Effector memory CD4-positive, alpha-beta T cell (primary cell): ENCODE data around the gene DCAF12L2.
"Not testable (repeated sequence)": the region's sequence is repeated elsewhere in the genome, so short reads cannot be mapped to it uniquely, and the experiment has no call there.

Experiments
- DNase-seq, 3 donors: peaks; one replicate each; pipeline ENCODE4 v3.0.0-alpha.2; 2020
- H3K27ac ChIP-seq: 2 replicates; pipeline ENCODE4 v1.7.0; 2013; ENCODE audit warnings: mild to moderate bottlenecking, low read length, moderate library complexity; ENCODE audit not compliant: insufficient read depth, poor library complexity, severe bottlenecking
- H3K27me3 ChIP-seq: replicated peaks from 2 replicates; pipeline ENCODE4 v1.7.0; 2013; ENCODE audit warnings: mild to moderate bottlenecking, low read length; ENCODE audit not compliant: insufficient read depth, control insufficient read depth, poor library complexity, severe bottlenecking
- H3K36me3 ChIP-seq: 2 replicates; pipeline ENCODE4 v1.7.0; 2013; ENCODE audit warnings: mild to moderate bottlenecking, low read length, moderate library complexity; ENCODE audit not compliant: control insufficient read depth, insufficient read depth
- H3K4me1 ChIP-seq: 2 replicates; pipeline ENCODE4 v1.7.0; 2013; ENCODE audit warnings: low read length, mild to moderate bottlenecking; ENCODE audit not compliant: control insufficient read depth, insufficient read depth, poor library complexity, severe bottlenecking
- H3K4me3 ChIP-seq: 2 replicates; pipeline ENCODE4 v1.7.0; 2013; ENCODE audit warnings: low read length, low read depth, mild to moderate bottlenecking; ENCODE audit not compliant: insufficient read depth, poor library complexity, severe bottlenecking
- H3K9me3 ChIP-seq: 2 replicates; pipeline ENCODE4 v1.7.0; 2013; ENCODE audit warnings: mild to moderate bottlenecking, low read length, moderate library complexity; ENCODE audit not compliant: control insufficient read depth
- total RNA-seq, 3 donors: gene quantifications; one replicate each; lab custom pipeline; 2026; lab: John Stamatoyannopoulos, UW

Gene DCAF12L2
- 0 reads per million in 3 donors for total RNA-seq

DNA sequence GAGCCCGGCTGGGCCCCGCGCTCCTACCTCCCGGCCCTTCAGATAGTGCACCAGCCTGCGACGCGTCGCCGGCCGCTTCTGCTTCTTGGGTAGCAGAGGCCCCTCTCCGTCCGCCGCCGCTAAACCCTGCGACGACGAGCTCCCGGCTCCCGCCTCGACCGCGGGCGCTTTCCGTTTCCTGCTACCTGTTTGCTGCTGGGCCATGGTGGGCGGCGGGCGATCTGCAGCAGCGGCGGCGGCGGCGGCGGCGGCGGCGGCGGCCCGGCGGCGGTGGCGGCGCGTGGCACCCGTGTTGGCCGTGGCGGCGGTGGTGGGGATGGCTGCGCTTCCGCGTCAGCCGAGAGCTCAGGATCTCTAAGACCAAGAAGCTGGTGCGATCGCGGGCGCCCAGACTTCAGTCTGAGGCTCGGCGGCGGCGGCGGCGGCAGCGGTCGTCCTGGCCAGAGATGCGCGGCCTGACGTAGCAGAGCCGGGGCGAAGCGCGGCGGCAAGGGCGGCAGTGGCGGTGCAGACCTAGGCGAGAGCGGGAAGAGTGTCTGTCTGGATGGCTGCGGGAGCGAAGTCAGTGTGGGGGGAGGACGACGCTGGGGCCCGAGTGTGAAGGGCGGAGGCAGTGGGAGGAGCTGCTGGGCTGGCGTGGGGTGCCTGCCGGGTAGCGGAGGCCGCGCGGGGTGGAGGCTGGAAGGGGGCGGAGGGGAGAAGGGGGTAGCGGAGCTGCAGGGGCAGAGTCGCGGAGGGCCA is at the start of gene DCAF12L2:
Gene DCAF12L2, minus strand, starts transcription at position 569 of the 741 bp plus-strand sequence. Its CDS starts 365 bp downstream, at position 204.
- Histone ChIP-seq H3K4me1 (no peaks in the 10 kb centered on the region), H3K27me3 (no peaks in the 10 kb centered on the region), H3K27ac (no peak within 1 kb of the TSS), H3K9me3 (no peaks in the 10 kb centered on the region), H3K4me3 (no peak within 1 kb of the TSS), H3K36me3 (no peaks in the 10 kb centered on the region)
- no peak for DNase-seq

DNA sequence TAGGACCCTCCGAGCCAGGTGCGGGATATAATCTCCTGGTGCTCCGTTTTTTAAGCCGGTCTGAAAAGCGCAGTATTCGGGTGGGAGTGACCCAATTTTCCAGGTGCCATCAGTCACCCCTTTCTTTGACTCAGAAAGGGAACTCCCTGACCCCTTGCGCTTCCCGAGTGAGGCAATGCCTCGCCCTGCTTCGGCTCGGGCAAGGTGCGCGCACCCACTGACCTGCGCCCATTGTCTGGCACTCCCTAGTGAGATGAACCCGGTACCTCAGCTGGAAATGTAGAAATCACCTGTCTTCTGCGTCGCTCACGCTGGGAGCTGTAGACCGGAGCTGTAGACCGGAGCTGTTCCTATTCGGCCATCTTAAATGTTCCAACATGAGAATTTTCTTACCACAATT is 24.8 kb upstream of the DCAF12L2 start:
- H3K27ac ChIP-seq, DNase-seq: not testable (repeated sequence)

DNA sequence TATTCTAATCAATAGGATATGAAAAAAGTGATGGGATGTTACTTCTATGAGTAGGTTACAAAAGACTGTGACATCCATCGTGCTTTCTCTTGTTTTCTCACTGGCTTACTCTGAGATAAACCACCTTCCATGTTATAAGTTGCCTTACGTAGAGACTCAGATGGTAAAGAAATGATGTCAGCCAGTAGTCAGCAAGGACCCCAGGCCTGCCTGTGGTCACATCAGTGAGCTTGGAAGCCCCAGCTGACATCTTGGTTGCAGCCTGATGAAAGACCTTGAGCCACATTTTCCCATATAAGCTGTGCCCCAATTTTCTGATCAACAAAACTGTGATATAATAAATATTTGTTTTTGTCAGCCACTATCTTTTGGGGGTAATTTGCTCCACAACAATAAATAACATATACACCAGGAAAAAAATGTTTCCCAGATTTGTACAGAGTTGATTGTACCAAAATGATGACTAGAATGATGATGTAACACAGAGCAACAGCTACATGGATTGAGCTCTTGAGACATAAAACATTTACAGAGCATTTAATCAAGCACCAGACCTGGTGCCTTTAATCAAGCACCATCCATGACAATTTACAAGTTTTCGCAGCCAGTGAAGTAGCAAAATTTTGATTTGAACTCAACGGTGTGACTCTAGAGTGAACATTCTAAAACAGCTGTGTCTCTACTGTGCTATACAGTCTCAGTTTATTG is 11.2 kb upstream of the DCAF12L2 start:
- H3K27me3 ChIP-seq: no peaks in the 10 kb centered on the region
- H3K4me3 ChIP-seq: no peak overlapping the region
- DNase-seq: no peak
- H3K9me3 ChIP-seq: no peaks in the 10 kb centered on the region
- no peaks in the 10 kb centered on the region for H3K36me3 ChIP-seq
- H3K27ac ChIP-seq: no peak overlapping the region
- H3K4me1 ChIP-seq: no peaks in the 10 kb centered on the region

More for the DNA sequence above, 24.8 kb upstream of the DCAF12L2 start:
- H3K4me1 ChIP-seq, H3K4me3 ChIP-seq, H3K9me3 ChIP-seq, H3K27me3 ChIP-seq, H3K36me3 ChIP-seq: not testable (repeated sequence)

DNA sequence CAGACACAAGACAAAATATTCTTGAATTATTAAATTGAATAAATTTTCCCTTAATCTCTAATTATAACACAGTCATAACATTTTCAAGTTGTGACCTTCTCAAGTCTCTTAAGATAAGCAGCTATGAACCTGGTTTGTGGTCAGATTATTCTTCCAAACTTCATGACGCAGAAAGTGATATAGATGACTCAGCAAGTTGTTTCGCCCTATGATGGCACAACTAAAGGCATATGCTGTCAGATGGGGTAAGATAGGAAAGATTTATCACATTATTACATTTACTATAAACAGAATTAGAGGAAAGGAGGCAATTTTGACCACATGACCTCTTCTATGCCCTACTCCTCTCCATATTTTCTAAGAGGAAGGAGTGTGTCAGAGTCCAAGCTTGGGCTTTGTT is 4.6 kb upstream of the DCAF12L2 start:
- Histone ChIP-seq H3K4me3 (no peak overlapping the region), H3K27me3 (no peaks in the 10 kb centered on the region), H3K4me1 (no peaks in the 10 kb centered on the region), H3K36me3 (no peaks in the 10 kb centered on the region), H3K27ac (no peak overlapping the region), H3K9me3 (no peaks in the 10 kb centered on the region)
- DNase-seq: no peak

DNA sequence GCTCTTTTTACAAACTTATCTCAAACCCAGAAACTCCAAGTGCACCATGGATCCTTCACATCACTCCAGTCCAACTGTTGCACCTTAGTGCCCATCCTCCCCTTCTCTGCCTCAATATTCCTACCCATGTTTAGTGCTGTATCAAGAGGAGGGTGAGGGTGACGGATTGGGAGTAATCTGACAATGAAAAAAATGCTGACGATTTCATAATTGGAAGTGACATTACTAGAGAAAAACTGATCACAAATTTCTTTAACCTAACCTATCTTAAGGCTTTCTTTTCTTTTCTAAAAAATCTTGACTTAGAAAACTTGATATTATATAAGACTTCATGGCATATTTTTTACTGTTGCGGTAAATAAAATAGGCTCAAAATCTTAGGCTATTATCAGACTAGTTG is 1.5 kb upstream of the DCAF12L2 start:
- no peaks in the 10 kb centered on the region for H3K9me3 ChIP-seq

DNA sequence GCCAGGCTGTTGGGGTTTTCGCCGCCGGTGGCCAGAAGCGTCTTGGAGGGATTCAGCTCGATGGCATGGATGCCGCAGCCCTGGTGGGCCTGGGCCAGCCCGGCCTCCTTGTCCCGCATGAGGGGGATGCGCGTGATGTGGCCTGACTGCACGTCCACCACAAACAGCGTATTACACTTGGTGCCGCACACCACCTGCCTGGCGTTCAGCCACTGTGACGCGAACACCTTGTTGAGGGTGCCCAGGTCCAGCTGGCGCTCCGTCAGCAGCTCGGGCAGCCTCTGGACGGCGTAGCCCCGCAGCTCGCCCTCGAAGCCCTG is 728 bp downstream of the DCAF12L2 start:
- H3K4me3 ChIP-seq: no peak overlapping the region
- H3K9me3 ChIP-seq: no peaks in the 10 kb centered on the region
- H3K27ac ChIP-seq: no peak overlapping the region
- H3K4me1 ChIP-seq: no peaks in the 10 kb centered on the region
- no peaks in the 10 kb centered on the region for H3K36me3 ChIP-seq
- H3K27me3 ChIP-seq: no peaks in the 10 kb centered on the region
- no peak for DNase-seq

More for the DNA sequence above, 1.5 kb upstream of the DCAF12L2 start:
- Histone ChIP-seq H3K4me3 (no peak overlapping the region), H3K27ac (no peak overlapping the region), H3K27me3 (no peaks in the 10 kb centered on the region), H3K4me1 (no peaks in the 10 kb centered on the region), H3K36me3 (no peaks in the 10 kb centered on the region)
- no peak for DNase-seq

DNA sequence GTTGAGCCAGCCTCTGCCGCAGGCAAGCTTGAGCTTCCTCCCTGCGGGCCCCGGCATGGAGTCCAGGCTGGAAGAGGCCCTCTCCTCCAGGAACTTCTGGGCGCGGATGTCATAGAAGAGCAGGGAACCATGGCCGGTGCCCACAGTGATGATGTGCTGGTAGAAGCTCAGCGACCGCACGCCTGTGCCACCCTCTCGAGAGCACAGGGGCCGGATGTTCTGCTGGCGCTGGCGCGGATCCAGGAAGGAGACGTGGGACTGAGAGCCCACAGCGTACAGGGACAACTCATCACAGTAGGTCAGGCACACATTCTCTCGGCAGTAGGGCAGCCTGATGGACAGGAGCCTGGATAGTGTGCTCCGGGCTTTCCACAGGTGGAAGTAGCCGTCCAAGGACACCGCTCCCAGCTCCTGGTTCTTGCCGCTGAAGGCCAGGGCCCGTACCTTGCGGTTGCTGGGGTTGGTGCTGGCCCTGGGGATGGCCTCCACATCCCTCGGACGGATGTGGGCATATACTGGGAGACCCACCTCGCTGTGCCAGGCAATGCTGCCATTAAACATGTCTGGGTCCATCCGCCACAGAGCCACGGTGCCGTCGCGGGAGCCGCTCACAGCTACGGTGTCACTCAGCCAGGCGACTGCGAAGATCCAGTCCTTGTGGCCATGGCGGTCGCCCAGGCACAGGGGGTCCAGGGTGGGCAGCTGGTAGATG is 1.2 kb downstream of the DCAF12L2 start:
- Histone ChIP-seq H3K27me3 (no peaks in the 10 kb centered on the region), H3K9me3 (no peaks in the 10 kb centered on the region), H3K4me1 (no peaks in the 10 kb centered on the region), H3K4me3 (no peak overlapping the region), H3K27ac (no peak overlapping the region), H3K36me3 (no peaks in the 10 kb centered on the region)
- DNase-seq: no peak

DNA sequence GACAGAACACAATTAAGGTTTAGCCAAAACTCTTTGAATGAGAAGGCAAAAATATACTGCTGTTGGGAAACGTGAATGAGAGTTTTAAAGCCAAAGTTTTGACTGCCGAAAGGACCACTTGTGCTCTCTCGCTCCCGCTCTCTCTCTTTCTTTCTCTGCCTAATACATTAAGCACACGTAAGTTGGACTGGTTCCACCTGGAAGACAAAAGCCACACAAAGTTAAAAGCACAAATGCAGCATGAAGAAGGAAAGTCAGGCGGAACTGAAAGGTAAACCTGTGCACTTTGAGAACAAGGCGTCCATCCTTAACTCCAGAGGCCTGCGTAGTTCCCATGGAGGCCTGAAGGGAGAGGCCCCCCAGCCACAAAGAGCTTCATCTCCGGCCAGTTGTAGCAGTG is 1.9 kb downstream of the DCAF12L2 start:
- Histone ChIP-seq H3K4me1 (no peaks in the 10 kb centered on the region), H3K27ac (no peak overlapping the region), H3K4me3 (no peak overlapping the region), H3K9me3 (no peaks in the 10 kb centered on the region), H3K27me3 (no peaks in the 10 kb centered on the region), H3K36me3 (no peaks in the 10 kb centered on the region)
- no peak for DNase-seq

DNA sequence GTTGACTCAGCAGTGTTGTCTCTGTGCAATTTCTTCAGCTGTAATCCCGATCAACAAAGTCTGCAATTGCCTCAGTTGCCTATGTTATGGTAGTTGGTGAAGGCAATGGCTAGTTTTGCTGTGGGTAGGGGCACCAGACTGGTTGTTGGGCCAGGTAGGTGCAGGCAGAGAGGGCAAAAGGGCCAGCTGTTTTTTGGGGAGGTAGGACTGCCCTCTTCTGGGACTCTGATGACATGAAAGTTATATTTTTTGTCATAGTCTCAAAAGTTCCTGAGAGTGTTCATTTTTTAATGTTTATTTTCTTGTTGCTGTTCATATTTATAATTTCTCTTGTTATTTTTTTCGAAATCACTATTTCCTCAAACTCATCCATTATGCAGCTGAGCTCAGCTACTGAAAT is 25.1 kb downstream of the DCAF12L2 start:
- H3K4me1 ChIP-seq: no peaks in the 10 kb centered on the region
- no peak overlapping the region for H3K27ac ChIP-seq
- H3K36me3 ChIP-seq: no peaks in the 10 kb centered on the region
- DNase-seq: no peak
- no peaks in the 10 kb centered on the region for H3K9me3 ChIP-seq
- no peak overlapping the region for H3K4me3 ChIP-seq
- H3K27me3 ChIP-seq: no peaks in the 10 kb centered on the region

DNA sequence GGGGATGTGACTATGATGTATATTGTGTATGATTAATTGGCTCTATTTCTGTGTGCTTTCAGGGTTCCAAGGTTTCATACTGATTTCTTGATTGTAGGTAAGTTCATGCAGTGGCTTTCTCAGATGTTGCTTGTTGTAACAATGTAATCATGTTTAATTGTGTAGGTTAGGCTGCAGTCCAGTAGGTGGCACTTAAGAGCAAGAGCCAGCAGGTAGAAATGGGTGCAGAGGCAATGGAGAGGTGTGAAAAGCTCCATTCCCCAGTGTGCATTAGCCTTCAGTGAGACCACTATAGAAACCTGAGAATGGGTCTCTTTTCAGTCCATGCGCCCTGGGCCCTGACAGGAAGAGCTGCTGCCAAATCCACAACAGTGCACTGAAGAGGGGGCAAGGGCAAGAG is 28.2 kb downstream of the DCAF12L2 start:
- no peak overlapping the region for H3K27ac ChIP-seq
- H3K4me1 ChIP-seq: no peaks in the 10 kb centered on the region
- no peak for DNase-seq
- no peaks in the 10 kb centered on the region for H3K27me3 ChIP-seq
- H3K9me3 ChIP-seq: no peaks in the 10 kb centered on the region
- H3K4me3 ChIP-seq: no peak overlapping the region
- H3K36me3 ChIP-seq: no peaks in the 10 kb centered on the region
